Stimulated activated CD8-positive, alpha-beta memory T cell treated with anti-CD3 and anti-CD28 coated beads, Interleukin-15, amount 100 ng/mL, for 48 hours (primary cell): ENCODE measurements around the gene TXK.
A peak's percentile ranks its signal among the peaks of the same experiment; 100 is the strongest.

ENCODE experiments used
- DNase-seq, 2 donors: peaks; one replicate each; pipeline ENCODE4 v3.0.0-alpha.2; 2020; ENCODE audit warnings: low read depth in 2 of 2

The TXK gene

DNA sequence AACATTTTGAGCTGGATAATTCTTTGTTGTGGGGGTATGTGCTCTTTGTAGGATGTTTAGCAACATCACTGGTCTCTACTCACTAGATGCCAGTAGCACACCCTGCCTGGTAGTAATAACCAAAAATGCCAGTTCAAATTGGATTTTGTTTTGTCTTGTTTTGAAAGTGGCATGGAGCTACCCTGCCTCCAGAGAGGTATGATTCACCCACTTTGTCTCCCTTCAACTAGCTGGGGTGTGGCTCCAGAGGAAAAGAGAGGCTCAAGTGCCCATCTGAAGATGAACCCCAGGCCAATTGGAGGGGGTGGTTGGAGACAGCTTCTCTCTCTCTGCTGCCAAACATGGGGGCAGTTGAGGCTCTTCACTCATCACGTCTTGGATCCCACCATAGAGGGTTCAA, 83.0 kb downstream of the TXK start:
- DNase-seq, result no peak

DNA sequence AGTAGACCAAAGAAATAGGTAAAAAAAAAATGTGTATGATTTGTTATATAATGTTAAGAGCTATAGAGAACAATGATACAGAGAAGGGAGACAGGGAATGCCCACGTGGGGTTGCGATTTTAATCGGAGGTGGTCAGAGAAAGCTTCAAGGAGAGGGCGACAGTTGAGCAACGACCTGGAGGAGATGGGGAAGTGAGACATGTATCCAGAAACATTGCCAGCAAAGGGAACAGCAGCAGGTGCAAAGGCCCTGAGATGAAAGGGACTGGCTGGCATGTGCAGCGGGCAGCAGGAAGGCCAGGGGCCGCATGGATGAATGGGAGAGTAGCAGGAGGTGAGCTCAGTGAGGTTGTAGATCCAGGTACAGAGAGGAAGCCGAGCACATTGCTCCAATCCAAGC, 84.6 kb downstream of the TXK start:
- DNase-seq, result no peak

DNA sequence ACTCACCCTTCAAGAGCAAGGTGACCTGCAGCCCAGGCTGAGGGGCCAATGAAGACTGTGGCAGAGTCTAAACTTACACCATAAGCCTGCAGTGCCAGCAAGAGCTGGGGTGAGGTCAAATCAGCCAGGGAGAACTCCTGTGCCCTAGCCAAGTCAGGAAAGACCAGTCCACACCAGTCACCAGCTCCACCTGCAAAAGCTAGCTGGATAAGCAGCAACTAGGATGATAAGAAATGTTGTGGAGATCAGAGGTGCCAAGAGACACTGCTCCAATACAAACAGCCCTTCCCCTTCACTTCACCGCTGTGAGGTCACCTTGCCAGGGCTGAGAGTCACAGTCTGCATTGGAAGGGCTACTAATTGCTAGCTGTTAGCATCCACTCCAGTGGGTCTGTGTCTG, 86.2 kb downstream of the TXK start:
- DNase-seq, result no peak

DNA sequence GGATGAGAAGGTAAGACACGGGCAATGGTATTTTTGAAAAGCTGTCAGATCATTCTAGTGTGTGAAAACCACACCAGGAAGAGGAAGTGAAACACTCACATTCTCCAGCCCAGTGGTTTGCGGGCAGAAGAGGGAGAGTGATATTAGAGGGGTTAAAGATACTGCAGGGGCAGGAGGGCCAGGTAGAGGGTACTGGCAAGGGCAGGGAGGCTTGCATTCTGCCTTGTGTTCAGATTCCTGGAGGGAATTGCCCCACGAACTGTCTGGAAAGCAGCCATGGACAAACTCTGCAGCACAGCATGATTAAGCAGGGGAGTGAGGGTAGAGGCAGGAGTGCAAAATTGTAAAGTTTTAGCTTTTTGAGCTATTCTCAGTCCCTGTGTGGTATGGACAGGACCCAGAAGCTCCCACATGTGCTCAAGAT, 86.6 kb downstream of the TXK start:
- peak; percentile 71 to 79 for DNase-seq

DNA sequence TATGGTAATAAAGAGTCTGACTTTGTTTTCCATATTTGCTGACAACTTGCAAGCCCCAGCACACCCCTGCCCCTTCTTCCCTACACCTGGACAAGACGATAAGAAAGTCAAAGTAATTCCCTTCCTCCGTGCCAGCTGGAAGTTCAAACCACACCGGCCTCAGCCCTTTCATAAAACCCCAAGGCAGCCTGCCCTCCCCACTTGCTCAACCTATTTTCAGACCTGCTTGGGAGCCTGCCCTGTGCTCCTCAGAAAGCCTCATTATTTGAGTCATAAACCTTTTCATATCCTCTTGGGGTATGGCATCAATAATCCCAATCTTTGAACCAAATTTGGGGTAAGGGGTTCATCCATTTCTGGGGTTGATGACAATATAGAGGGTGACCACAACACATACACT, 88.0 kb downstream of the TXK start:
- no peak for DNase-seq

DNA sequence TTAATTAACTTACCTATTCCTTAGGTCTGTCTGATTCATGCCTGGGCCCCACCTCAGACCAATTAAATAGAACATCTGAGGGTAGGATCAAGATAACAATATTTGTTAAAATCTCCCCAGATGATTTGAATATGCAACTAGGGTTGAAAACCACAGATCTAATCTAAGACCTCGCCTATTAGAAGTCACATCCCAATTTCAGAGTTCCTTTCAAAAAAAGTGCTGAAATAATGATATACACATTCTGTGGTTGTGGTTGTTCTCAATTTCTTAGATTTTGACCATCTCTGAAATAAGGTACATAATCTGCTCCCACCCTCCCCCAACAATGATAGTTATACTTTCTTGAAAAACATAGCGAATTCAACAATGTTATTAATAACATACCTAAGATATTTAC, 89.8 kb downstream of the TXK start:
- DNase-seq, result no peak

DNA sequence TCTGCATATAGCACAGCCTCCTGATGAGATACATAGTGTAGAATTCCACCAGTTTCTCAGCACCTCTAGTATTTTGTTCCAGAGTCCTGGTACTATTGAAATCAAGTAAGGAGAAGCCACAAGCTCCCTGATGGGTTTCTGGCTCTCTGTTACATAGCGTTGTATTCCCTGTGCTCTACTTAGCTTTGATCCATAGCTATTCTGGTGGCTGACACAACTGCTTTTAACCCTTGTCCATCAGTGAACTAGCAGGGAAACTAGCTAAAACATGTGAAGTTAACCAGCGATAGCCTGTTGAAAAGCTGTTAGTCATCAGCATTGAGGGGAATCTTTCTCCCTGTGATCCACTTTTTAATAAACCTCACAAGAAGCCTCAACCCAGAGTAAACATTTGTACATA, 90.5 kb downstream of the TXK start:
- DNase-seq, result no peak

DNA sequence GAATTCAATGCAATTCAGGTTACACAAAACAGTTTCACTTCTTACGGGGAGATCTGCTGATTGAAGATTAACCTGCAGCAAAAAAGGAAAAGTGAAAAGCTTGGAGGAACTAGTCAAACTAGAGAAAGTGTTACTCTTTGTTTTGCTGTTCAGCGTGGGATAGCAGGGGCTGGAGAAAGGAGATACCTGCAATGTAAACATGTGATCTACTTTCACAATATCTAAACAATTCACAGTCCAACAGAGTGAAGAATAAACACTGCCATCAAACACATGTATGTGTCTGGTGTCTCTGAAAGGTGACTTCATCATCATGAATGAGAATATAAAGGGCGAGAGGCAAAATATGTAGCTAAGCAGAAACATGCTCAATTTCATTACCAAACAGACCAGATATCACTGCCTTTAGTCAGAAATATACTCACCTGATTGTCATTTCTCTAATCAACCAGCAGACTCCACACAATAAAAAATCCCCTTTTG, 91.0 kb downstream of the TXK start:
- no peak for DNase-seq

DNA sequence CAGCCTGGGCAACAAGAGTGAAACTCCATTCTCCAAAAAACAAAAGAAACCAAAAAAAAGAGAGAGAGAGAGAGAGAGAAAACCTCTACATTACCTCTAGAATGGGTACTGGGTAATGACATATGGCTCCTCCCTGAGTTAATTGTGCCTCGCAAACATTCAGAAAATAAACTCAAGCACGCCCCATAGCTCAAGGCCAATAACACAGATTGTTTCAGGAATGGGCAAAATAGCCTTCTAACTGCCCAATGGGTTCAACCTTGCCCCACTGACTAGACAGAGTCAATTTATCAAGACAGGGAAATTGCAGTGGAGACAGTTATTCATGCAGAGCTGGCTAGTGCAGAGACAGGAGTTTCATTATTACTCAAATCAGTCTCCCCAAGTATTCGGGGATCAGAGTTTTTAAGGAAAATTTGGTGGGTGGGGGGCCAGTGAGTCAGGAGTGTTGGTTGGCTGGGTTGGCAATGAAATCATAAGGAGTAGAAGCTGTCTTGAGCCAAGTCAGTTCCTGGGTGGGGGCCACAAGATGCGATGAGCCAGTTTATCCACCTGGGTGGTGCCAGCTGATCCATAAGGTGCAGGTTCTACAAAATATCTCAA, 92.4 kb downstream of the TXK start:
- DNase-seq, result peak in 1 of 2 donors; percentile 30

DNA sequence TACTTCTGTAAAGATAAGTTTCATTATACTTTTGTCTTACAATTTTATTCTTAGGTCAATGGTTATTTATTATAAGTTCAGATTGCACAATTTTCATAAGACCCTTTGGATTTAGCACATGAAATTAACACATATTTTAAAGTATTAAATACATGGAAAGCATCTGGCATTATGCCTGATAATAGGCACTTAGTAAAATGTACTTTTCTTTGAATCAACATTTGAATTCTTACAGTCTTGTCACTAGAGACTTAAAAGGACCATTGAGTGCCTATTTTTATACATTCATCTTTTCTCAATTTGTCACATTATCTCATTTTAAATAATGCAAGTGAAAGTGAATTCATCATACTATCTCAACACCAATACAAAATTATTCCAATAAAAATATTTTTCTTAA, 94.5 kb downstream of the TXK start:
- DNase-seq, result no peak

DNA sequence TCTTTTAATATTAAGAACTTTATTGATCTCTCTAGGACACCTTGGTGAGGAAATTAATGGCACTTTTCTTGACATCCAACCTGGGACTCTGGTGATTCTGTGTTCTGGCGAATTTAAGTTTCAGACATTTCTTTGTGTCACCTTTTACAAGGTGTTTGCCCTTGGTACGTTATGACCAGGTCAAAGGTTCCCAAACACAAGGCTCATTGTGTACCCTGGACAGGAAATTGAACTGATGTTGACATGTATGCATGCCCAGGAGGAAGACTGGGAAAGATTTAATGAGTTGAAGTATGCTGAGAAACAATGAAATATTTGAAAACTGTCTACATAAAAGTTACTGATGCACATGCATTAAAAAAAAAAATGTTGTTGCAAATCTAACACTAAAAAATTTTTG, 95.4 kb downstream of the TXK start:
- no peak for DNase-seq

DNA sequence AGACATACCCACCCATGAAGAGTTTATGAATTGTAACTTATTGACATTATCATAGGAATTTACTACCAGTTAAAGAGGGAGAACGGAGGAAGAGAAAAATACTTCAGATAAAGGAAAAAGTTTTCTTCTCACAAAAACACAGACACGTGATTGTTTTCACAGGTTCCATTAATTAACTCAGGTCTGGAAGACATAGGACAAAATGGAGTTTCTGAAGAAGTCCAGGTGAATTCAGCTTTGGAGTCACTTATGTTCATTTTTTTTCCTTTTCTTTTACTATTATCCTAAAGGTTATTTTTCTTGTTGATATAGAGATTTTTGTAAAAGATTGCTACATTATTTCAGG, 97.0 kb downstream of the TXK start:
- no peak for DNase-seq

DNA sequence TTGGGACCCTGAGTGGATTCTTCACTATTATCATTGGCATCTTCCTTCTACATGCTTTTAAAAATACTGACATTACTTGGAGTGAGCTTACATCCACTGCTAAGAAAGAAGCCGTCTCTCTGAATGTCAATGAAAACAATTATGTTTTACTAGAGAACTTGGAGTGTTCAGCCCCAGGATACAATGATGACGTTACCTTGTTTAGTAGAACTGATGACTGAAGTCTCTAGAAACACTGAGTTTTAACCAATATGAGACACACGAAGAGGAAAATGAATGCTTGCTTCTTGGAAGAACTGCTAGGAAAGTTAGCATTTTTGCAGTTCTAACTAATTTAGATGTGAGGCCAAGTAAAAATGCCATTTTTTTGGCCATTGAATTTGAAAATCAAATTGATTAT, 98.1 kb downstream of the TXK start:
- no peak for DNase-seq

DNA sequence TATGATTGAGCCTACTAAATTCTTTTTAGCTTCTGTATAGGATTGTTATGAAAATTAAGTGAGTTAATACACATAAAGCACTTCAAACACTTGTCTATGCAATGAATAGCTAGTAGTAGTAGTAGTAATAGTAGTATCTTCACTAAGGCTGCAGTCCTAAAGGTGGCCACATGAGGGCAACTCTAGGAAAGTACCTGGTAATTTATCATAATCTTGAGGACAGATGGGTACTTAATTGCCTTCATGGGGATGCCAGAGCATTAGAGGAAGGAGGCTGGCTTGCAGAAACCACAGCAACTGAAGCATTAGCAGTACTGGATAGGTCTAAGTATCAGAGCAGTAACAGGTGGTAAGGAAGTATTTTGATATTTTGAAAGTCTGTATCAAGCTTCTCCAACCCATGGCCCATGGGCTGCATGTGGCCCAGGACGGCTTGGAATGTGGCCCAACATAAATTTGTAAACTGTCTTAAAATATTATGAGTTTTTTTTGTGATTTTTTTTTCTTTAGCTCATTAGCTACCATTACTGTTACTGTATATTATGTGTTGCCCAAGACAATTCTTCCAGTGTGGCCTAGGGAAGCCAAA, 100.1 kb downstream of the TXK start:
- peak in 1 of 2 donors; percentile 42 for DNase-seq

DNA sequence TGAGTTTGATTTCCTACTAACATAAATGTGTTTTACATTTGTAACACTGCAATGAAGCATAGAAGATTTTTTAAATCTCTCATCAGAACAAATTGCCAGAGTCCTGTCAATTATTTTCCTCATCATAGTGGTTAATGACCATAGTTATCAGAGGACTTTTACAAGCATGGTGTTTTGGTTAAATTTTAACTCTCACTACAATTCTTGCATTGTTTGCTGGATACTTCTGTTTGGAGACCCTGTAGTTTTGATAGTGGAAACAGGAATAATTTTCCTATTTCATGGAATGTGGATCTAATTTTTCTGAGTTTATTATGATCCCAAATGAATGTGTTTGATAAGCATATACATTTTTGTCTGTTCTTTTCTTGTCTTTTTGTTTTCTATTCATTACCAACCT, 100.6 kb downstream of the TXK start:
- DNase-seq, result no peak

DNA sequence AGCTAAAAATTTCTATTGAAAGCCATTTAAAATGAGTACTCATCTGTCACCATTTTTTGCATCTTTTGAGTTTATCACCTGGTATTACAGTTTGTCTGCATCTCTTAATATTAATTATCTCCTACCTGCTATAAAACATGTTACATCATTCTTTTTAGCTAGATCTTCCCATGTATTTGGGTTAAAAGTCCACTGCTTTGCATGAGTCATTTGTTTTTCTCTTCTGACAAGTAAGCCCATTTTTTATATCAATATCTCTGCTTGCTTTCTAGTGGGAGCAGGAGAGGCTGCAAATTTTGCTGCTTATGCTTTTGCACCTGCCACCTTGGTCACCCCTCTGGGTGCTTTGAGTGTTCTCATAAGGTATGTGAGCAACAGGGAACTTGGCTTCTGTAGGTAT, 101.3 kb downstream of the TXK start:
- no peak for DNase-seq

DNA sequence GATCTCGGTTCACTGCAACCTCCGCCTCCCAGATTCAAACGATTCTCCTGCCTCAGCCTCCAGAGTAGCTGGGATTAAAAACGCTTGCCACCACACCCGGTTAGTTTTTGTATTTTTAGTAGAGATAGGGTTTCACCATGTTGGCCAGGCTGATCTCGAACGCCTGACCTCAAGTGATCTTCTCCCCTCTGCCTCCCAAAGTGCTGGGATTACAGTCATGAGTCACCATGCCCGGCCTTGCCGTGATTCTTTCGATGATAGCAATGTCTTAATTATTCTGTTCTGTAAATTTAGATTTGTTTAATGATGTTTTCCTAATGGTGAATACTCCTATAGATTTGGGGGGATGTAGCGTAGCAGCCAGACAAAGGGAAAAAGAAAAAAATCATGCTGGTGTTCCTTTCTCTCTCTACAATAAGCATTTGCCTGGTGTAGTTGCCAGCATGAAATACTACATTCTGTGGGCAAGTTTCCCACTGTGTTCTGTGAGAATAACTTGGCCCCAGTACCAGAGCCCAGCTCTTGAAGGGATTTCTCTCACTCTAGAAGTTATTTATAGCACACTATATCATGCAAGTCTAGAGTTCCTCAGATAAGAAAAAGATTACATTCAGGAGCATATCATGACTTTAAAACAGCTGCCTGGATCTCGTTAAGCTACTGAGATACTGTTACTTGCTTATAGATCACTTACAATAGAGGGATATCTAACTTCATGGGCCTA, 102.1 kb downstream of the TXK start:
- DNase-seq, result no peak

DNA sequence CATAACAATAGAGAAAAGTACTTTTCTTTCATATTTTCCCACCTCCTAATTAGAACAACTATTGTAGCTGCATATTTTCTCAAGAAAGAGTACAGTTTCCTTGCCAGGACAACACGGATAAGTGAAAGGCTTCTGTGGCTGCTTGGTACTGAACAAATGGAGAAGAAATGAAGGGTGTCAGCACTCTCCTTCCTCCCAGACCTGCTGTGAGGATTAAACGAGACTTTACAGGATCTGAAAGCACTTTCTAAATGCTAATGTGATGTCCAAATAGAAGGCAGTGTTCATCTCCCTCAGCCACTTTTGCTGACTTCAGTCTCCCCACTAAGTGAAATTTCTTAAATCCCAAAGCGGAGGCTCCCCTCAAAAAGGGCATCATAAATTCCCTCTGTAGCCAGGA, 103.6 kb downstream of the TXK start:
- DNase-seq, result no peak

DNA sequence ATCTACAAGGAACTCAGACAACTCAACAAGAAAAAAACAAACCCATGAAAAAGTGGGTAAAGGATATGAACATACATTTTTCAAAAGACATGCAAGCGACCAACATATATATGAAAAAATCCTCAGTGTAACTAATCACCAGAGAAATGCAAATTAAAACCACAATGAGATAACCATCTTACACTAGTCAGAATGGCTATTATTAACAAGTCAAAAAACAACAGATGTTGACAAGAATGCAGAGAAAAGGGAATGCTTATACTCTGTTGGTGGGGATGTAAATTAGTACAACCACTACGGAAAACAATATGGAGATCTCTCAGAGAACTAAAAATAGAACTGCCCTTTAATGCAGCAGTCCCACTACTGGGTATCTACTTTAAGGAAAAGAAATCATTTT, 105.4 kb downstream of the TXK start:
- DNase-seq, result no peak

DNA sequence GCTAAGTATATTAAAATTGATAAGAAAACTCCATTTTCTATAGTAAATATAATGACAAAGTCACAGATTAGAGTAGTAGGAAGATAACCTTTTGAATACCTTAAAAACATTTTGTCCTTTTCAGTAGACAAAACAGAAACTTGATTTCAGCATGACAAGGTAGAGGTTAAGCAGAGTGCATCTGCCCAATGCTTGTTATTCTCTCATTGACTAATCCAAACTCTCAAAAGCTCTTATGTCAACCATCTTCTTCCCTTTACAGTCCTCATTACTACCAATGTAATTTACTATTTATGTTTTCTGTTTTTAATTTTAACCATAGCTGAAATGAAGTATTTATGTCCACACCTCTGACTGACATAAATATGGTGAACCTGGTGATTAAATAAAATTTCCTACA, 106.4 kb downstream of the TXK start:
- no peak for DNase-seq

DNA sequence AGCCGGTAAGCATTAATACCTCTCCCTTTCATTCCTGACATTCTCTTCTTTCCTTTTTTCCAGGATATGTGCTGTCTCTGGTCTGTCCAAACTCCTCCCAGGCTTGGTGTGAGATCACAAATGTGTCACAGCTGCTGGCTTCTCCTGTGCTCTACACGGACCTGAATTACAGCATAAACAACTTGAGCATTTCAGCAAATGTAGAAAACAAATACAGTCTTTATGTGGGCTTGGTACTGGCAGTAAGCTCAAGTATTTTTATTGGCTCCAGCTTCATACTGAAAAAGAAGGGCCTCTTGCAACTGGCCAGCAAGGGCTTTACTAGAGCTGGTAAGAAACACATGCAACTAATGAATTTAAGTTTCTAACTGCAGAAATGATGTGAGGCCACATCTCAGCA, 109.0 kb downstream of the TXK start:
- DNase-seq, result no peak

DNA sequence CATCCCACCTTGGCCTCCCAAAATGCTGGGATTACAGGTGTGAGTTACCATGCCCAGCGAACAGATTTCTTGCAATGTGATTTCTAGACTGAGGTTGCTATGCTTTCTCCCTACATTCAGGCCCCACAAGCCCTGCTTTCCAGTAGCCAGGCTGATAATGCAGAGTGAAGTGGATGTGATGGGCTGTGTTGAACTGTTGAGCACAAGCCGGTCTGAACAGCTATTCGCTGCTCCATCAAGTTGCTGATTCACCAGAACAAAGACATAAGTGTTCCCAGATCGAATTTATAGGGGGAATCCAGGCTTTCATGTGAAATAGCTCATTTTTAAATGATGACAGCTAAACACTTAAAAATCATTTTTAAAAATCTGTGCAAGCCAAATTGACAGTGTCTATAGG, 109.5 kb downstream of the TXK start:
- no peak for DNase-seq

DNA sequence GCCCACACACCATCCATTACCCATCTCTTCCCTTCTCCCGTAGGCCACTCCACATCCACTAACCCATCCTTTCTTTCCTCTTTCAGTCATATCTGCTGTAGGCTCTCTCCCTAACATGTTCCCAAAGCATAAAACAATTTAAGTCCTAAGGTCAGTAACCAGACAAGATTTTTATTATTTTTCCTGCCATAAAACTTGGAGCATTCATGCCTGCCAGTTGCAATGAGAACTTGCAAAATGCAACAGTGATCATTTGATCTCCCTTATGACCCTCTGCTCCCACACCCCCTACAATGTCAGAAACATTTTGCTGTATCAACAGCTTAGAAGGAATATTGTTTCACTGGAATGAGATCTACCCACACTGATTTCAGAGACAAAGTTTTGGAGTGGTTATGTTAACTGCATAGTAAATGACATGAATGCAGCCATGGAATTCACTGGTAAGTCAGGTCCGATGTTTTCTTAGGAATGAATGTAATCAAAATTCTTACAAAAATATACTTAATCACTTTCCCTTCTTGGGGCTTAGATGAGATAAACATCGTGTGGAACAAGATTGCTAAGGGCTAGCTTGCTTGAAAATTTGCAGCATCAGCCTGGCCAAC, 111.8 kb downstream of the TXK start:
- no peak for DNase-seq
